OCI-LY7 (cell line): ENCODE measurements around the gene TTC33.

Experiments
- CTCF ChIP-seq: fragments of 200-600 bp; sonication (generic); conservative IDR thresholded peaks from 2 replicates; pipeline ENCODE4 v1.5.1; 2014; ENCODE audit warnings: mild to moderate bottlenecking, antibody characterized with exemption, low read length, moderate library complexity, mixed read lengths
- EZH2phosphoT487 ChIP-seq: fragments of 200-600 bp; sonication (generic); IDR thresholded peaks from 2 replicates; pipeline ENCODE4 v1.6.1; 2018; ENCODE audit warnings: low read depth, borderline replicate concordance, mild to moderate bottlenecking, mixed run types, antibody characterized with exemption, low read length, moderate library complexity, mixed read lengths

- TF ChIP-seq CTCF (no peak), EZH2phosphoT487 (no peak)
These were observed 207.7 kb downstream of the TTC33 start for GRCh38 chr5:40547994-40548575.
